ENCODE data around the gene FOXK2. TPM values are rescaled to one million over a fixed set of nuclear protein-coding genes. Genes with fewer than 3 reads are reported as not detected.

Gene FOXK2
- total RNA-seq, 1 experiment from 2014 or later, result 72.0 TPM

DNA sequence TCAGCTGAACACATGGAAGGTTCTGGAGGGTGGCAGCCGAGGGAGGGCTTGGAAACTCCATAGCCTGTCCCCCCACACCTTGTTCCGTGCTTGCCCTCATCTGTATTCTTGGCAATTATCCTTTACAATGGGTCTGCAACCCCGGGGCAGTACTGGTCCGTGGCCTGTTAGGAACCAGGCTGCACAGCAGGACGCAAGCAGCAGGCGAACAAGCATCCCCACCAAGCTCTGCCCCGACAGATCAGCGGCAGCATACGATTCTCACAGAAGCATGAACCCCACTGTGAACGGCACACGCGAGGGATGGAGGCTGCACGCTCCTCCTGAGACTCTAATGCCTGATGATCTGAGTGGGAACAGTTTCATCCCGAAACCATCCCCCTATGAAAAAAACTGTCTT lies 122.5 kb downstream of the FOXK2 start:
- no peaks in the 10 kb centered on the region for H4K20me1 ChIP-seq (ENCODE audit: control insufficient read depth, insufficient read depth, insufficient read length)

More for the DNA sequence above, 122.5 kb downstream of the FOXK2 start:
- H2BK5ac ChIP-seq (ENCODE audit: insufficient read length, low read length), result no peak overlapping the region
- no peak overlapping the region for H2BK12ac ChIP-seq (ENCODE audit: insufficient read length, low read depth, low read length)
- peaks cover 28 to 60% (median 58%) of the 10 kb centered on the region in 3 experiments; a peak in 6 of 7 replicates for H3K36me3 Mint-ChIP-seq (ENCODE audit: insufficient read depth in 1 of 3, low read depth in 3 of 3)
- no peak overlapping the region for H3T11ph ChIP-seq (ENCODE audit: low read length)
- TF ChIP-seq, protein P1, sequence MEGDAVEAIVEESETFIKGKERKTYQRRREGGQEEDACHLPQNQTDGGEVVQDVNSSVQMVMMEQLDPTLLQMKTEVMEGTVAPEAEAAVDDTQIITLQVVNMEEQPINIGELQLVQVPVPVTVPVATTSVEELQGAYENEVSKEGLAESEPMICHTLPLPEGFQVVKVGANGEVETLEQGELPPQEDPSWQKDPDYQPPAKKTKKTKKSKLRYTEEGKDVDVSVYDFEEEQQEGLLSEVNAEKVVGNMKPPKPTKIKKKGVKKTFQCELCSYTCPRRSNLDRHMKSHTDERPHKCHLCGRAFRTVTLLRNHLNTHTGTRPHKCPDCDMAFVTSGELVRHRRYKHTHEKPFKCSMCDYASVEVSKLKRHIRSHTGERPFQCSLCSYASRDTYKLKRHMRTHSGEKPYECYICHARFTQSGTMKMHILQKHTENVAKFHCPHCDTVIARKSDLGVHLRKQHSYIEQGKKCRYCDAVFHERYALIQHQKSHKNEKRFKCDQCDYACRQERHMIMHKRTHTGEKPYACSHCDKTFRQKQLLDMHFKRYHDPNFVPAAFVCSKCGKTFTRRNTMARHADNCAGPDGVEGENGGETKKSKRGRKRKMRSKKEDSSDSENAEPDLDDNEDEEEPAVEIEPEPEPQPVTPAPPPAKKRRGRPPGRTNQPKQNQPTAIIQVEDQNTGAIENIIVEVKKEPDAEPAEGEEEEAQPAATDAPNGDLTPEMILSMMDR (conservative IDR thresholded peaks at IDR 0.05), result no peak
- peaks cover 32% of the 10 kb centered on the region for H3K79me2 ChIP-seq (ENCODE audit: insufficient read depth, low read length)
- no peak overlapping the region for H3K14ac ChIP-seq (ENCODE audit: insufficient read depth, low read length)
- no peaks in the 10 kb centered on the region for H3K27me3 ChIP-seq (ENCODE audit: insufficient read depth, low read length)
- H3K27ac Mint-ChIP-seq, result no peak overlapping the region
- DNase-seq, result no peak
- H3K4me3 Mint-ChIP-seq, result no peak overlapping the region
- no peaks in the 10 kb centered on the region for H3K27me3 Mint-ChIP-seq (ENCODE audit: low read depth)
- H3K18ac ChIP-seq (ENCODE audit: insufficient read length, low read depth, low read length), result no peak overlapping the region
- no peak overlapping the region for H3K23ac ChIP-seq (ENCODE audit: insufficient read length, low read depth, low read length)
- WGBS (ENCODE audit: extremely low coverage, insufficient read length, low lambda C conversion rate), result no CpG with 5 or more reads among the region's 14 CpGs
- no peak overlapping the region for H4K8ac ChIP-seq (replicated peaks; ENCODE audit: insufficient read length, low read depth, low read length)
- H3K4me2 ChIP-seq (ENCODE audit: insufficient read depth, insufficient read length, low read length), result no peak overlapping the region
- H3K23me2 ChIP-seq (ENCODE audit: insufficient read length, low read depth, low read length, poor library complexity, severe bottlenecking), result no peaks in the 10 kb centered on the region
- no peak overlapping the region for H3K56ac ChIP-seq (ENCODE audit: insufficient read length, low read depth, low read length)
- H2AK5ac ChIP-seq (ENCODE audit: insufficient read length, low read length), result no peak overlapping the region
- H4K91ac ChIP-seq (ENCODE audit: insufficient read length, low read depth, low read length), result no peak overlapping the region
- H3K4me1 Mint-ChIP-seq, result peaks cover 5 to 19% of the 10 kb centered on the region in 2 experiments
- H2BK120ac ChIP-seq (ENCODE audit: low read depth, low read length, poor library complexity, severe bottlenecking), result no peak overlapping the region
- H3K4ac ChIP-seq (ENCODE audit: low read depth, low read length), result no peak overlapping the region
- no peaks in the 10 kb centered on the region for H3K9me3 Mint-ChIP-seq
- no peak overlapping the region for H2BK20ac ChIP-seq (ENCODE audit: low read depth, low read length, poor library complexity, severe bottlenecking)
- H2AFZ ChIP-seq (ENCODE audit: low read length), result no peak overlapping the region
- no peak overlapping the region for H4K5ac ChIP-seq (ENCODE audit: insufficient read length, low read depth, low read length)
- no peak overlapping the region for H3K27ac ChIP-seq (ENCODE audit: insufficient read length, low read depth, low read length)
- no peaks in the 10 kb centered on the region; the same call in 1 of the 2 replicates for H3K4me1 ChIP-seq (ENCODE audit: insufficient read depth, low read length)
- H2BK15ac ChIP-seq (ENCODE audit: low read depth, low read length), result no peak overlapping the region
- H3K9me3 ChIP-seq (ENCODE audit: control insufficient read depth, low read depth, low read length), result no peaks in the 10 kb centered on the region
- peaks cover 20% of the 10 kb centered on the region for H3K79me1 ChIP-seq (ENCODE audit: insufficient read depth, low read depth, low read length, poor library complexity, severe bottlenecking)
- H3K9ac ChIP-seq (ENCODE audit: extremely low read depth, insufficient read length, low read length), result no peak overlapping the region

Data from H9 (cell line).